ENCODE results near the gene VPS54.
A peak's percentile ranks its signal among the peaks of the same experiment; 100 is the strongest.

VPS54 gene

GRCh38 chr2:63845866-63846265 is 173.4 kb downstream of the VPS54 start:
- peaks cover 7% of the 10 kb centered on the region for H3K36me3 Mint-ChIP-seq (ENCODE audit: low read depth)
- H3K27me3 Mint-ChIP-seq (ENCODE audit: low read depth, poor library complexity): no peaks in the 10 kb centered on the region
- no peak for DNase-seq
- no peak for TF ChIP-seq CTCF (IDR thresholded peaks at IDR 0.05)
- no peak overlapping the region for H3K27ac Mint-ChIP-seq
- H3K4me3 Mint-ChIP-seq: no peak overlapping the region
- peaks cover 41% of the 10 kb centered on the region for H3K4me1 Mint-ChIP-seq
- no peaks in the 10 kb centered on the region for H3K9me3 Mint-ChIP-seq

DNA sequence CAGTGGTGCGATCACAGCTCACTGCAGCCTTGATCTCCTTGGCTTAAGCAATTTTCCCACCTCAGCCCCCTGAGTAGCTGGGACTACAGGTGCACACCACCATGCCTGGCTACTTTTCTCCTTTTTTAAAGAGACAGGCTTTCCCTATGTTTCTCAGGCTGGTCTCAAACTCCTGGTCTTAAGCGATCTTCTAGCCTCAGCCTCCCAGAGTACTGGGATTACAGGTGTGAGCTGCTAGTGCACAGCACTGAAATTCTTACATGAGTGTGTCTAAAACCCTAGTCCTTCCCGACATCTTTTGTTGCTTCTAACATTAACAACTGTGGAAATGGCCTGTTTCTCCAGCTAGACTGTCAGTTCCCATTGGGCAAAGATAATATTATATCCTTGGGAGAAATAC is 174.6 kb downstream of the VPS54 start:
- H3K27me3 Mint-ChIP-seq (ENCODE audit: low read depth, poor library complexity): no peaks in the 10 kb centered on the region
- H3K4me1 Mint-ChIP-seq: peaks cover 48% of the 10 kb centered on the region
- no peak for TF ChIP-seq CTCF (IDR thresholded peaks at IDR 0.05)
- peak overlapping the region; percentile 99 for H3K4me3 Mint-ChIP-seq
- H3K27ac Mint-ChIP-seq: no peak overlapping the region
- H3K9me3 Mint-ChIP-seq: no peaks in the 10 kb centered on the region
- H3K36me3 Mint-ChIP-seq (ENCODE audit: low read depth): peaks cover 7% of the 10 kb centered on the region
- no peak for DNase-seq

- Mint-ChIP-seq H3K4me1 (peaks cover 44% of the 10 kb centered on the region), H3K9me3 (no peaks in the 10 kb centered on the region), H3K4me3 (peak overlapping the region; percentile 99), H3K27ac (no peak overlapping the region), H3K36me3 (ENCODE audit: low read depth) (peaks cover 7% of the 10 kb centered on the region), H3K27me3 (ENCODE audit: low read depth, poor library complexity) (no peaks in the 10 kb centered on the region)
- DNase-seq: no peak
- TF ChIP-seq CTCF (IDR thresholded peaks at IDR 0.05): no peak
Observed at GRCh38 chr2:63843791-63844190, 175.4 kb downstream of the VPS54 start.

- no peak overlapping the region for H3K27ac Mint-ChIP-seq
- no peak for DNase-seq
- H3K36me3 Mint-ChIP-seq (ENCODE audit: low read depth): peaks cover 7% of the 10 kb centered on the region
- H3K4me3 Mint-ChIP-seq: peak overlapping the region; percentile 99
- H3K9me3 Mint-ChIP-seq: no peaks in the 10 kb centered on the region
- H3K27me3 Mint-ChIP-seq (ENCODE audit: low read depth, poor library complexity): no peaks in the 10 kb centered on the region
- no peak for TF ChIP-seq CTCF (IDR thresholded peaks at IDR 0.05)
- peaks cover 44% of the 10 kb centered on the region for H3K4me1 Mint-ChIP-seq
Observed at GRCh38 chr2:63843093-63843492, 176.1 kb downstream of the VPS54 start.

DNA sequence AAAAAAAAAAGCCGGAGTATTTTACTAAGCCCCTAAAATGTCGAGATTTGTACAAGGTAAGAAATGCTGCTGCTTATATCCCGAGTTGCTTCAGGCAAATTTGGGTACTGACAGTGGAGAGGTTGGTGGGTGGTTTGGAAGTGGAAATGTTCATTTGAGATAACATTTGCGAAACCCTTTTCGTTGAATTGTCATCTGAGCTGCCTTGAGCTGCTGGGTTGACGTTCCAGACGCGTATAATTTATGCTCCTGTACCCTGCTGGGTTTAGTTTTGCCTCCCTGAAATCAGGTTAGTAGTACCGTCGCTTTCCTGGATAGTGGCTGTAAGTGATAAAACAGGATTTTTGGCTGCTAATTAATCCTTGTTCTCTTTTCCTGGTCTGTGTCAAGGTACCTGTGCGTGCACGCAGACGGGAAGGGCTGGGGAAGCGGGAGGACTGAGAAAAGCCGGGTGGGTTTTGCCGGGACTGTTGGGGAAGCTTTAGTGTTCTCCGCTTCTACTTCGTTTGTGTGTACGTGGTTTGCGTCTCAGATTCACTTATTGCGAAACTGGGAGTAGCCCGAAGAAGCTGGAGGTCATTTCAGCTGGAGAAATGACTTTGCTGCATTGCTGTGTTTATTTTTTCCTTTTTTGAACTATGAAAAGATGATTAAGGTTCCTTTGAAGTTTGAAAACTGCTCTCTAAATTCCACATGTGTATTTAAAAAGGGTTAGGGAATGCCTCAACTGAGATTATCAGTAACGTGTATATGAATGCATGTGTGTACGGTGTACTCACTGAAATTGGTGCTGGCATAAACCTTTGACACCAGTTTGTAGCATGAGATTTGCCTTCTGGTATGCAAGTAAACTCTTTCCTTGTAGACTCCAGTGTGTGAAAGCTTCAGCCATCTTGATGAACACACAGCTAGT is 176.8 kb downstream of the VPS54 start:
- Mint-ChIP-seq H3K9me3 (no peaks in the 10 kb centered on the region), H3K27me3 (ENCODE audit: low read depth, poor library complexity) (no peaks in the 10 kb centered on the region), H3K4me1 (peaks cover 44% of the 10 kb centered on the region), H3K4me3 (peak overlapping the region; percentile 99), H3K27ac (peak overlapping the region; percentile 99), H3K36me3 (ENCODE audit: low read depth) (peaks cover 3% of the 10 kb centered on the region)
- peak; percentile 43 for DNase-seq
- no peak for TF ChIP-seq CTCF (IDR thresholded peaks at IDR 0.05)

Data from nephron progenitor cell (in vitro differentiated cells).